ENCODE data around the gene STXBP4.

GRCh38 chr17:55116440-55116914, 147.9 kb downstream of the STXBP4 start:
- no peak for TF ChIP-seq POLR2A (IDR thresholded peaks at IDR 0.05)
- TF ChIP-seq, protein P1, sequence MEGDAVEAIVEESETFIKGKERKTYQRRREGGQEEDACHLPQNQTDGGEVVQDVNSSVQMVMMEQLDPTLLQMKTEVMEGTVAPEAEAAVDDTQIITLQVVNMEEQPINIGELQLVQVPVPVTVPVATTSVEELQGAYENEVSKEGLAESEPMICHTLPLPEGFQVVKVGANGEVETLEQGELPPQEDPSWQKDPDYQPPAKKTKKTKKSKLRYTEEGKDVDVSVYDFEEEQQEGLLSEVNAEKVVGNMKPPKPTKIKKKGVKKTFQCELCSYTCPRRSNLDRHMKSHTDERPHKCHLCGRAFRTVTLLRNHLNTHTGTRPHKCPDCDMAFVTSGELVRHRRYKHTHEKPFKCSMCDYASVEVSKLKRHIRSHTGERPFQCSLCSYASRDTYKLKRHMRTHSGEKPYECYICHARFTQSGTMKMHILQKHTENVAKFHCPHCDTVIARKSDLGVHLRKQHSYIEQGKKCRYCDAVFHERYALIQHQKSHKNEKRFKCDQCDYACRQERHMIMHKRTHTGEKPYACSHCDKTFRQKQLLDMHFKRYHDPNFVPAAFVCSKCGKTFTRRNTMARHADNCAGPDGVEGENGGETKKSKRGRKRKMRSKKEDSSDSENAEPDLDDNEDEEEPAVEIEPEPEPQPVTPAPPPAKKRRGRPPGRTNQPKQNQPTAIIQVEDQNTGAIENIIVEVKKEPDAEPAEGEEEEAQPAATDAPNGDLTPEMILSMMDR (IDR thresholded peaks at IDR 0.05): no peak
- TF ChIP-seq EP300 (IDR thresholded peaks at IDR 0.05): no peak
